OCI-LY1 (cell line): ENCODE measurements around the gene SLC17A6.

Experiments used
- H2AFZ ChIP-seq: fragments of 200-600 bp; sonication (generic), shearing (Covaris generic); 2 replicates; pipeline ENCODE4 v1.6.0; 2014; ENCODE audit warnings: antibody characterized with exemption, mild to moderate bottlenecking, low read length
- H3F3A ChIP-seq: fragments of 200-600 bp; sonication (generic), shearing (Covaris generic); 2 replicates; pipeline ENCODE4 v1.6.0; 2014; ENCODE audit warnings: mild to moderate bottlenecking, antibody characterized with exemption, low read length, moderate library complexity; ENCODE audit not compliant: insufficient read depth
- H3K27ac ChIP-seq: fragments of 200-600 bp; sonication (generic); 2 replicates; pipeline ENCODE4 v1.5.1; 2014; ENCODE audit warnings: low read length, mixed run types, mild to moderate bottlenecking, low read depth; ENCODE audit not compliant: poor library complexity, severe bottlenecking
- H3K27me3 ChIP-seq: fragments of 200-600 bp; sonication (generic); 2 replicates; pipeline ENCODE4 v1.6.0; 2014; ENCODE audit warnings: antibody characterized with exemption, mild to moderate bottlenecking, low read length, moderate library complexity; ENCODE audit not compliant: insufficient read depth
- H3K36me3 ChIP-seq: fragments of 200-600 bp; sonication (generic); 2 replicates; pipeline ENCODE4 v1.6.1; 2014; ENCODE audit warnings: mild to moderate bottlenecking, antibody characterized with exemption, low read length, moderate library complexity, mixed read lengths; ENCODE audit not compliant: insufficient read depth
- H3K4me1 ChIP-seq: fragments of 200-600 bp; sonication (generic); 2 replicates; pipeline ENCODE4 v1.5.1; 2014; ENCODE audit warnings: mild to moderate bottlenecking, low read length, moderate library complexity; ENCODE audit not compliant: insufficient read depth, severe bottlenecking
- H3K4me2 ChIP-seq: fragments of 200-600 bp; sonication (generic), shearing (Covaris generic); 2 replicates; pipeline ENCODE4 v1.6.1; 2014; ENCODE audit warnings: low read length
- H3K4me3 ChIP-seq: fragments of 200-600 bp; sonication (generic); 2 replicates; pipeline ENCODE4 v1.5.1; 2014; ENCODE audit warnings: low read length, low read depth, mild to moderate bottlenecking, mixed read lengths; ENCODE audit not compliant: poor library complexity, severe bottlenecking
- H3K79me2 ChIP-seq: fragments of 200-600 bp; shearing (Covaris generic); 2 replicates; pipeline ENCODE4 v1.6.1; 2016; ENCODE audit warnings: mixed run types, low read length, mixed read lengths; ENCODE audit not compliant: insufficient read depth
- H3K9ac ChIP-seq: fragments of 200-600 bp; sonication (generic), shearing (Covaris generic); 2 replicates; pipeline ENCODE4 v1.6.1; 2014; ENCODE audit warnings: mild to moderate bottlenecking, low read length, mixed read lengths
- H3K9me2 ChIP-seq: fragments of 200-600 bp; sonication (generic), shearing (Covaris generic); 2 replicates; pipeline ENCODE4 v1.6.1; 2014; ENCODE audit warnings: low read depth, mild to moderate bottlenecking, low read length, mixed read lengths
- H3K9me3 ChIP-seq: fragments of 200-600 bp; shearing (Covaris generic); 2 replicates; pipeline ENCODE4 v1.6.1; 2014; ENCODE audit warnings: low read length, mixed read lengths
- H4K20me1 ChIP-seq: fragments of 200-600 bp; sonication (generic), shearing (Covaris generic); 2 replicates; pipeline ENCODE4 v1.6.0; 2016; ENCODE audit warnings: mild to moderate bottlenecking, low read length; ENCODE audit not compliant: insufficient read depth
- EZH2 ChIP-seq: fragments of 200-600 bp; sonication (generic), shearing (Covaris generic); IDR thresholded peaks from 2 replicates; pipeline ENCODE4 v1.8.0; 2017; ENCODE audit warnings: borderline replicate concordance, mixed run types, mild to moderate bottlenecking, antibody characterized with exemption, low read length, moderate library complexity, mixed read lengths
- TF ChIP-seq, protein P1 (sequence below): fragments of 200-600 bp; sonication (generic), shearing (Covaris generic); IDR thresholded peaks from 2 replicates; pipeline ENCODE4 v1.5.1; 2017; ENCODE audit warnings: mild to moderate bottlenecking, antibody characterized with exemption, low read length, moderate library complexity, mixed read lengths

The SLC17A6 gene

DNA sequence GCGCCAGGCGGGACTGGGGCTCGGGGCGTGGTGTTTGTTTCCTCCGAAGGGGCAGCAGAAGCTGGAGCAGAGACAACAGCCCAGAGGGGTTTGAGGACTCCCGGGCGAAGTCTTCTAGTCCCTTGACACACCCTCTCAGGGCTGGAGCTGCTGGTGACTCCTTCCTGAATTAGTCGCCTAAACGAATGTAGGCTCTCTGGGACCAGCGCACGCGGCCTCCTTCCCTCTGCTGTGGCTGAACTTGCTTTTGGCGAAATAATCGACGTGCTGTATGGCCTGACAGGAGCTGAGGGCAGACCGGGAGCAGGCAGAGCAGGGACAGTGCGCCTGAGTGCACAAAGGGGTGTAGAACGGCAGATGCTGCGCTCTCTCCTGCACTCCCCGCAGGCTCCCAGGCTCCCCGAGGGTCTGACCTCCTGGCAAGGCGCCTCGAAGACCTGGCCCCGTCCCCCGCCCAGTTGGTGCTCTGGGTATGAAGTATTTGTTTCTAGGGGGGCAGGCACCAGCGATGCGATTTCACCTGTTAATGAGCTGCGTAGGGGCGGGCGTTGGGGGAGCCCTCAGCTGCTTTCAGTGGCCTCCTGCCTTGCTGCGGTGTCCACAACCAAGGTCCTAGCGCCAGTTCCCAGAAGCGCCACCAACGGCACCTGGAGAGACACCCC lies 5.3 kb downstream of the SLC17A6 start:
- no peaks in the 10 kb centered on the region; the same call in 1 of the 2 replicates for H3K27me3 ChIP-seq
- no peak overlapping the region for H3K27ac ChIP-seq
- no peaks in the 10 kb centered on the region for H3F3A ChIP-seq
- H3K9me3 ChIP-seq: no peaks in the 10 kb centered on the region
- H2AFZ ChIP-seq: no peak overlapping the region
- no peak overlapping the region for H3K4me3 ChIP-seq
- H3K9ac ChIP-seq: no peak overlapping the region
- no peaks in the 10 kb centered on the region for H3K4me1 ChIP-seq
- H3K36me3 ChIP-seq: no peaks in the 10 kb centered on the region
- H3K79me2 ChIP-seq: no peaks in the 10 kb centered on the region
- no peaks in the 10 kb centered on the region for H4K20me1 ChIP-seq
- no peak overlapping the region for H3K4me2 ChIP-seq
- H3K9me2 ChIP-seq: no peaks in the 10 kb centered on the region
- TF ChIP-seq EZH2: no peak
- TF ChIP-seq, protein P1, sequence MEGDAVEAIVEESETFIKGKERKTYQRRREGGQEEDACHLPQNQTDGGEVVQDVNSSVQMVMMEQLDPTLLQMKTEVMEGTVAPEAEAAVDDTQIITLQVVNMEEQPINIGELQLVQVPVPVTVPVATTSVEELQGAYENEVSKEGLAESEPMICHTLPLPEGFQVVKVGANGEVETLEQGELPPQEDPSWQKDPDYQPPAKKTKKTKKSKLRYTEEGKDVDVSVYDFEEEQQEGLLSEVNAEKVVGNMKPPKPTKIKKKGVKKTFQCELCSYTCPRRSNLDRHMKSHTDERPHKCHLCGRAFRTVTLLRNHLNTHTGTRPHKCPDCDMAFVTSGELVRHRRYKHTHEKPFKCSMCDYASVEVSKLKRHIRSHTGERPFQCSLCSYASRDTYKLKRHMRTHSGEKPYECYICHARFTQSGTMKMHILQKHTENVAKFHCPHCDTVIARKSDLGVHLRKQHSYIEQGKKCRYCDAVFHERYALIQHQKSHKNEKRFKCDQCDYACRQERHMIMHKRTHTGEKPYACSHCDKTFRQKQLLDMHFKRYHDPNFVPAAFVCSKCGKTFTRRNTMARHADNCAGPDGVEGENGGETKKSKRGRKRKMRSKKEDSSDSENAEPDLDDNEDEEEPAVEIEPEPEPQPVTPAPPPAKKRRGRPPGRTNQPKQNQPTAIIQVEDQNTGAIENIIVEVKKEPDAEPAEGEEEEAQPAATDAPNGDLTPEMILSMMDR: no peak

DNA sequence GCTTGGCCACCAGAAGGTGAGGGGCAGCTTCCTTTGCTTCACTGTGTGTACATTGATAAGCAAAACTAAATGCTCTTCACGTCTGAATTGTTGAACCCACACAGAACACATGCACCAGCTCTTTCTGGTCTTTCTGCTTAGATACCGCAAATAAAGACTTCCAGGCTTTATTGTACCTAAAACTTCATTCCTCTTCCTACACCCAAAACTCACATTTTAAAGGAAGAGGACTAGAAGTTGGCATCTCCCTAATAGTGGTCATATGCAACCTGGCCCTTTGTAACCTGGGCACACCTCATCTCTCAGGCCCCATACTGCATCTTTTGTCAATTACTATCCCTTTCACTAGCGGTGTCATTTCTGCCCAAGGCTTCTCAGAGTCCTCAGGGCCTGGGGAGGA lies 5.9 kb downstream of the SLC17A6 start:
- Histone ChIP-seq H3K4me2 (no peak overlapping the region), H3K79me2 (no peaks in the 10 kb centered on the region), H3F3A (no peaks in the 10 kb centered on the region)

DNA sequence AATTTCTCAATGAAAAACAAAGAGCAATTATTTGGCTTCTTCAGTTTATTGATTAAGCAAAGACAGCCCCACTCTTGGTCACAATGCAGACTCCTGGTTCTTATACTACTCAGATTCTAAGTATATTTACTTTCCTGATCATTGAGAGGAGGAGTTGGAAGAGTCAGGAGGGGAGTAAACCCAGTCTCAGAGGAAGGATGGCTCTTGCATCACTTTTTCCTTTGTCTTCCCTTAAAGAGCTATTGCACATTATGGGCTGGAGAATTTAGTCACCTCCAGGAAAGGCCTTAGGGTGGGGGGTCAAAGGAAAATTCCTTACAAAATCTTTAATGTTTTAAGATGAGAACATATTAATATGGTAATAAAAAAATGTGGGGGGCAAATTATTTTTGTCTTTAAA lies 8.1 kb downstream of the SLC17A6 start:
- H3K27ac ChIP-seq: no peak overlapping the region
- H3K4me1 ChIP-seq: no peaks in the 10 kb centered on the region
- no peaks in the 10 kb centered on the region for H3K9me2 ChIP-seq
- TF ChIP-seq, protein P1: no peak
- no peak for TF ChIP-seq EZH2
- no peak overlapping the region for H2AFZ ChIP-seq
- H3K36me3 ChIP-seq: no peaks in the 10 kb centered on the region
- no peaks in the 10 kb centered on the region for H3K79me2 ChIP-seq
- no peaks in the 10 kb centered on the region for H4K20me1 ChIP-seq
- H3K4me3 ChIP-seq: no peak overlapping the region
- H3K9ac ChIP-seq: no peak overlapping the region
- no peak overlapping the region for H3K4me2 ChIP-seq
- H3K27me3 ChIP-seq: no peaks in the 10 kb centered on the region
- no peaks in the 10 kb centered on the region for H3K9me3 ChIP-seq
- H3F3A ChIP-seq: no peaks in the 10 kb centered on the region

More for the DNA sequence above, 5.9 kb downstream of the SLC17A6 start:
- H3K27me3 ChIP-seq: no peaks in the 10 kb centered on the region; the same call in 1 of the 2 replicates
- H3K36me3 ChIP-seq: no peaks in the 10 kb centered on the region
- no peaks in the 10 kb centered on the region for H4K20me1 ChIP-seq
- no peak overlapping the region for H3K27ac ChIP-seq
- no peak overlapping the region for H2AFZ ChIP-seq
- no peaks in the 10 kb centered on the region for H3K4me1 ChIP-seq
- no peak overlapping the region for H3K4me3 ChIP-seq
- TF ChIP-seq EZH2: no peak
- TF ChIP-seq, protein P1: no peak
- no peaks in the 10 kb centered on the region for H3K9me2 ChIP-seq
- no peak overlapping the region for H3K9ac ChIP-seq
- no peaks in the 10 kb centered on the region for H3K9me3 ChIP-seq
